UCSD-AML1 (cell line): ENCODE results near the gene LPAR3.
"Not testable (repeated sequence)": the region's sequence is repeated elsewhere in the genome, so short reads cannot be mapped to it uniquely, and the experiment has no call there.

Source experiments
- DNase-seq: peaks from one replicate; lab custom pipeline; 2025; ENCODE audit not compliant: unreplicated experiment; lab: John Stamatoyannopoulos, UW

Gene LPAR3

GRCh38 chr1:84892705-84893618 lies at the start of gene LPAR3:
Gene LPAR3 (minus strand): TSS chr1:84893206. CDS start chr1:84866120, 27,086 bp downstream.
- no peak for DNase-seq

GRCh38 chr1:84941843-84942242 lies 48.8 kb upstream of the LPAR3 start:
- no peak for DNase-seq

GRCh38 chr1:84940481-84940880 lies 47.5 kb upstream of the LPAR3 start:
- DNase-seq: no peak

- DNase-seq: no peak
Measured at GRCh38 chr1:84939761-84940160, 46.8 kb upstream of the LPAR3 start.

GRCh38 chr1:84939151-84939550 lies 46.1 kb upstream of the LPAR3 start:
- DNase-seq: no peak

- DNase-seq: no peak
Measured at GRCh38 chr1:84936116-84936810, 43.3 kb upstream of the LPAR3 start.

- DNase-seq: no peak
Measured at GRCh38 chr1:84933011-84933611, 40.1 kb upstream of the LPAR3 start.

- no peak for DNase-seq
Measured at GRCh38 chr1:84930831-84931230, 37.8 kb upstream of the LPAR3 start.

- DNase-seq: no peak
Measured at GRCh38 chr1:84930329-84930728, 37.3 kb upstream of the LPAR3 start.

- no peak for DNase-seq
Measured at GRCh38 chr1:84929581-84929980, 36.6 kb upstream of the LPAR3 start.

GRCh38 chr1:84928979-84929378 lies 36.0 kb upstream of the LPAR3 start:
- no peak for DNase-seq

GRCh38 chr1:84923317-84923716 lies 30.3 kb upstream of the LPAR3 start:
- DNase-seq: no peak

- DNase-seq: no peak
Measured at GRCh38 chr1:84920159-84920558, 27.2 kb upstream of the LPAR3 start.

- no peak for DNase-seq
Measured at GRCh38 chr1:84919461-84919970, 26.5 kb upstream of the LPAR3 start.

- no peak for DNase-seq
Measured at GRCh38 chr1:84918726-84919336, 25.8 kb upstream of the LPAR3 start.

GRCh38 chr1:84916897-84917296 lies 23.9 kb upstream of the LPAR3 start:
- no peak for DNase-seq

GRCh38 chr1:84913555-84913892 lies 20.5 kb upstream of the LPAR3 start:
- no peak for DNase-seq

- no peak for DNase-seq
Measured at GRCh38 chr1:84912726-84913554, 19.9 kb upstream of the LPAR3 start.

- DNase-seq: not testable (repeated sequence)
Measured at GRCh38 chr1:84908746-84909464, 15.9 kb upstream of the LPAR3 start.
